IMR-90 (cell line): ENCODE data around the gene TCERG1. TPM values are rescaled to one million over a fixed set of nuclear protein-coding genes. Genes with fewer than 3 reads are reported as not detected.

Experiments used
- ATAC-seq: fragments of 200-7000 bp; cut with Tn5 transposase; 2 replicates; pipeline ENCODE4 v1.9.1; 2020; ENCODE audit warnings: low read depth, mild to moderate bottlenecking, moderate library complexity
- BruUV-seq: library from RNA; stranded (reverse); fragments of 400-500 nt; replicated peaks from 2 replicates; lab custom pipeline; 2021; lab: Mats Ljungman, UMichigan
- CTCF ChIA-PET: fragments of 300-600 bp; formaldehyde crosslinking; extraction: SDS; loops from one replicate; lab custom pipeline; 2021; ENCODE audit warnings: antibody characterized with exemption; lab: Yijun Ruan, JAX
- POLR2A ChIA-PET: fragments of 300-600 bp; sonication (Branson Sonifier 250); formaldehyde crosslinking; loops from one replicate; lab custom pipeline; 2022; ENCODE audit warnings: antibody characterized with exemption; ENCODE audit not compliant: unreplicated experiment; lab: Charles Lee
- DNase-seq: peaks from one replicate; pipeline ENCODE4 v3.0.0; 2013
- H2AFZ ChIP-seq: replicated peaks from 2 replicates; pipeline ENCODE3; 2013; ENCODE audit warnings: low read length, mild to moderate bottlenecking; ENCODE audit not compliant: poor library complexity
- H2AK5ac ChIP-seq: 2 replicates; pipeline ENCODE4 v1.6.1; 2013; ENCODE audit warnings: low read depth, low read length, inconsistent platforms
- H2AK9ac ChIP-seq: replicated peaks from 2 replicates; pipeline ENCODE3; 2013; ENCODE audit warnings: mild to moderate bottlenecking, low read depth, low read length, moderate library complexity; ENCODE audit not compliant: poor library complexity
- H2BK120ac ChIP-seq: 2 replicates; pipeline ENCODE4 v1.6.1; 2013; ENCODE audit warnings: low read depth, low read length, inconsistent platforms
- H2BK15ac ChIP-seq: 3 replicates; pipeline ENCODE4 v1.6.1; 2013; ENCODE audit warnings: low read depth, low read length, inconsistent platforms
- H2BK20ac ChIP-seq: 2 replicates; pipeline ENCODE4 v1.6.1; 2013; ENCODE audit warnings: low read depth, mild to moderate bottlenecking, inconsistent platforms, low read length, moderate library complexity
- H2BK5ac ChIP-seq: 2 replicates; pipeline ENCODE4 v1.6.1; 2013; ENCODE audit warnings: mild to moderate bottlenecking, low read depth, low read length, inconsistent platforms; ENCODE audit not compliant: poor library complexity, severe bottlenecking
- H3K14ac ChIP-seq: replicated peaks from 2 replicates; pipeline ENCODE4 v1.6.1; 2013; ENCODE audit warnings: low read depth, low read length, inconsistent platforms
- H3K18ac ChIP-seq: 2 replicates; pipeline ENCODE4 v1.6.1; 2013; ENCODE audit warnings: low read depth, low read length, control low read depth
- H3K23ac ChIP-seq: 2 replicates; pipeline ENCODE4 v1.6.1; 2013; ENCODE audit warnings: low read depth, low read length, inconsistent platforms
- H3K27ac ChIP-seq: 2 replicates; pipeline ENCODE4 v1.5.1; 2013; ENCODE audit warnings: mild to moderate bottlenecking, control low read depth, low read length; ENCODE audit not compliant: insufficient read depth
- H3K27me3 ChIP-seq: 2 replicates; pipeline ENCODE4 v1.6.1; 2013; ENCODE audit warnings: low read length; ENCODE audit not compliant: control insufficient read depth, insufficient read depth
- H3K36me3 ChIP-seq: 2 replicates; pipeline ENCODE4 v1.6.1; 2013; ENCODE audit warnings: low read length, mixed read lengths; ENCODE audit not compliant: control insufficient read depth, insufficient read depth
- H3K4ac ChIP-seq: 2 replicates; pipeline ENCODE4 v1.6.1; 2013; ENCODE audit warnings: low read depth, low read length, inconsistent platforms
- H3K4me1 ChIP-seq: 2 replicates; pipeline ENCODE4 v1.6.1; 2013; ENCODE audit warnings: low read length, mixed read lengths; ENCODE audit not compliant: control insufficient read depth, insufficient read depth
- H3K4me2 ChIP-seq: 2 replicates; pipeline ENCODE4 v1.6.1; 2013; ENCODE audit warnings: low read depth, mild to moderate bottlenecking, control low read depth, low read length, moderate library complexity
- H3K4me3 ChIP-seq: 2 replicates; pipeline ENCODE4 v1.5.1; 2013; ENCODE audit warnings: low read depth, mild to moderate bottlenecking, control low read depth, low read length, moderate library complexity; ENCODE audit not compliant: insufficient read depth
- H3K56ac ChIP-seq: 2 replicates; pipeline ENCODE4 v1.6.1; 2013; ENCODE audit warnings: low read length, inconsistent platforms; ENCODE audit not compliant: insufficient read depth; ENCODE audit errors: extremely low read depth
- H3K79me1 ChIP-seq, 2 experiments: 2 replicates each; pipeline ENCODE4 v1.6.1; 2013; ENCODE audit warnings: low read length in 2 of 2, inconsistent platforms in 1 of 2, low read depth in 1 of 2
- H3K9ac ChIP-seq: 2 replicates; pipeline ENCODE4 v1.6.1; 2013; ENCODE audit warnings: low read depth, low read length, control low read depth
- H3K9me1 ChIP-seq: 2 replicates; pipeline ENCODE4 v1.6.1; 2013; ENCODE audit warnings: low read length, inconsistent platforms; ENCODE audit not compliant: insufficient read depth
- H3K9me3 ChIP-seq: 2 replicates; pipeline ENCODE4 v1.6.1; 2013; ENCODE audit warnings: low read length; ENCODE audit not compliant: control insufficient read depth, insufficient read depth
- H4K20me1 ChIP-seq: 2 replicates; pipeline ENCODE4 v1.6.1; 2013; ENCODE audit warnings: low read length, inconsistent platforms; ENCODE audit not compliant: insufficient read depth
- H4K5ac ChIP-seq: 2 replicates; pipeline ENCODE4 v1.6.1; 2013; ENCODE audit warnings: mild to moderate bottlenecking, low read depth, low read length, control low read depth
- H4K8ac ChIP-seq, 2 experiments: 2 replicates each; pipeline ENCODE4 v1.6.1; 2013; ENCODE audit warnings: low read depth in 2 of 2, low read length in 2 of 2, control low read depth in 1 of 2, inconsistent platforms in 1 of 2
- H4K91ac ChIP-seq: 2 replicates; pipeline ENCODE4 v1.6.1; 2013; ENCODE audit warnings: low read depth, low read length, inconsistent platforms; ENCODE audit not compliant: insufficient read depth
- MAZ ChIP-seq: IDR thresholded peaks from 2 replicates; pipeline ENCODE4 v1.6.1; 2012; ENCODE audit warnings: low read depth, mild to moderate bottlenecking, low read length, improper control_type of control experiment, moderate library complexity, borderline replicate concordance
- RAD21 ChIP-seq: IDR thresholded peaks from 2 replicates; pipeline ENCODE4 v1.6.1; 2012; ENCODE audit warnings: low read length, improper control_type of control experiment
- SMC3 ChIP-seq: fragments of 150-350 bp; IDR thresholded peaks from 2 replicates; pipeline ENCODE4 v1.6.1; 2016; ENCODE audit warnings: low read depth, mild to moderate bottlenecking, antibody characterized with exemption, low read length, moderate library complexity
- WGBS, 2 experiments: methylation state at CpG; one replicate each; pipeline versions ENCODE4 v1.1.5 to v1.1.7; 2013; ENCODE audit warnings: missing lambda C conversion rate in 2 of 2; ENCODE audit not compliant: insufficient read length in 1 of 2; ENCODE audit errors: extremely low coverage in 2 of 2; 5-methylcytosine and 5-hydroxymethylcytosine counted together
- dilution Hi-C: fragments of 300-500 bp; cut with HindIII; formaldehyde crosslinking; loops from one replicate; pipeline ENCODE4 v1.14.3; 2018; ENCODE audit warnings: low sequenced_read_pairs; ENCODE audit not compliant: unreplicated experiment
- in situ Hi-C: fragments of 300-500 bp; cut with MboI; formaldehyde crosslinking; loops from 3 replicates; pipeline ENCODE4 v1.14.3; 2019; ENCODE audit warnings: low sequenced_read_pairs, inconsistent platforms, mixed read lengths
- intact Hi-C: fragments of 100-400 bp; cut with micrococcal nuclease; formaldehyde crosslinking; loops from 2 replicates; pipeline ENCODE4 v1.10.0; 2022
- polyA plus RNA-seq, 3 experiments: library from polyadenylated mRNA; depleted of rRNA; stranded (reverse); fragments of >200 nt; gene quantifications; 2 replicates each; pipeline ENCODE4 v1.2.3, GENCODE V29; 2012; ENCODE audit warnings: low replicate concordance in 1 of 3
- total RNA-seq: library from RNA; depleted of rRNA; stranded (reverse); fragments of >200 nt; gene quantifications from 2 replicates; pipeline ENCODE4 v1.2.3, GENCODE V29; 2012

The TCERG1 gene
- total and polyA plus RNA-seq, 2 of the 4 experiments (the other 2 are of a cell fraction), result 21.9 to 44.7 TPM

GRCh38 chr5:146499680-146500079 is 52.5 kb downstream of the TCERG1 start:
- intact Hi-C loops (no loop called here), in situ Hi-C loops (no loop called here), dilution Hi-C loops (no loop called here)
- H4K8ac ChIP-seq, result no peak overlapping the region
- no peaks in the 10 kb centered on the region for H4K20me1 ChIP-seq
- CTCF ChIA-PET, result no interaction called here
- no CpG with 5 or more reads among the region's 4 CpGs for WGBS, 2 experiments
- no peak overlapping the region for H2AK9ac ChIP-seq
- no peak overlapping the region for H2BK5ac ChIP-seq
- H3K9ac ChIP-seq, result no peak overlapping the region
- BruUV-seq, result no TSS peak
- no peak overlapping the region for H2BK20ac ChIP-seq
- no peaks in the 10 kb centered on the region for H3K9me1 ChIP-seq
- H3K14ac ChIP-seq, result no peak overlapping the region
- no peak overlapping the region for H3K4ac ChIP-seq
- no peak overlapping the region for H3K18ac ChIP-seq
- no peak overlapping the region for H2AK5ac ChIP-seq
- H3K36me3 ChIP-seq, result peaks cover 10% of the 10 kb centered on the region
- no peak overlapping the region for H2BK15ac ChIP-seq
- H3K4me1 ChIP-seq, result no peaks in the 10 kb centered on the region
- no peak overlapping the region for H3K23ac ChIP-seq
- no peak overlapping the region for H4K5ac ChIP-seq
- H3K27me3 ChIP-seq, result no peaks in the 10 kb centered on the region
- H2AFZ ChIP-seq, result no peak overlapping the region
- no peak overlapping the region for H3K27ac ChIP-seq
- DNase-seq (no peak), ATAC-seq (no peak)
- H4K91ac ChIP-seq, result no peak overlapping the region
- POLR2A ChIA-PET, result no interaction called here
- no peak overlapping the region for H3K56ac ChIP-seq
- H2BK120ac ChIP-seq, result no peak overlapping the region
- no peaks in the 10 kb centered on the region for H3K9me3 ChIP-seq
- peaks cover 7% of the 10 kb centered on the region in 2 experiments; a peak in 3 of 4 replicates for H3K79me1 ChIP-seq
- H3K4me3 ChIP-seq, result no peak overlapping the region
- no peak overlapping the region for H3K4me2 ChIP-seq
- no peak for TF ChIP-seq SMC3
- no peak for TF ChIP-seq MAZ
- TF ChIP-seq RAD21, result no peak
